IMR-90 (cell line): ENCODE measurements around the gene SLC17A9.

Experiments
- CEBPB ChIP-seq: IDR thresholded peaks from 2 replicates; pipeline ENCODE4 v1.6.1; 2012; ENCODE audit warnings: low read depth, low read length, improper control_type of control experiment
- MXI1 ChIP-seq: IDR thresholded peaks from 2 replicates; pipeline ENCODE4 v1.6.1; 2012; ENCODE audit warnings: low read depth, mild to moderate bottlenecking, low read length, moderate library complexity, borderline replicate concordance
- POLR2A ChIP-seq: IDR thresholded peaks from 2 replicates; pipeline ENCODE4 v1.6.1; 2012; ENCODE audit warnings: mild to moderate bottlenecking, low read depth, low read length
- TF ChIP-seq, protein P1 (sequence below): conservative IDR thresholded peaks from 2 replicates; pipeline ENCODE4 v1.5.1; 2012; ENCODE audit warnings: mild to moderate bottlenecking, low read depth, low read length, improper control_type of control experiment
- TF ChIP-seq, protein P2 (sequence below): fragments of 150-350 bp; IDR thresholded peaks from 2 replicates; pipeline ENCODE4 v1.6.1; 2017; ENCODE audit warnings: mild to moderate bottlenecking, antibody characterized with exemption, low read length, low read depth

DNA sequence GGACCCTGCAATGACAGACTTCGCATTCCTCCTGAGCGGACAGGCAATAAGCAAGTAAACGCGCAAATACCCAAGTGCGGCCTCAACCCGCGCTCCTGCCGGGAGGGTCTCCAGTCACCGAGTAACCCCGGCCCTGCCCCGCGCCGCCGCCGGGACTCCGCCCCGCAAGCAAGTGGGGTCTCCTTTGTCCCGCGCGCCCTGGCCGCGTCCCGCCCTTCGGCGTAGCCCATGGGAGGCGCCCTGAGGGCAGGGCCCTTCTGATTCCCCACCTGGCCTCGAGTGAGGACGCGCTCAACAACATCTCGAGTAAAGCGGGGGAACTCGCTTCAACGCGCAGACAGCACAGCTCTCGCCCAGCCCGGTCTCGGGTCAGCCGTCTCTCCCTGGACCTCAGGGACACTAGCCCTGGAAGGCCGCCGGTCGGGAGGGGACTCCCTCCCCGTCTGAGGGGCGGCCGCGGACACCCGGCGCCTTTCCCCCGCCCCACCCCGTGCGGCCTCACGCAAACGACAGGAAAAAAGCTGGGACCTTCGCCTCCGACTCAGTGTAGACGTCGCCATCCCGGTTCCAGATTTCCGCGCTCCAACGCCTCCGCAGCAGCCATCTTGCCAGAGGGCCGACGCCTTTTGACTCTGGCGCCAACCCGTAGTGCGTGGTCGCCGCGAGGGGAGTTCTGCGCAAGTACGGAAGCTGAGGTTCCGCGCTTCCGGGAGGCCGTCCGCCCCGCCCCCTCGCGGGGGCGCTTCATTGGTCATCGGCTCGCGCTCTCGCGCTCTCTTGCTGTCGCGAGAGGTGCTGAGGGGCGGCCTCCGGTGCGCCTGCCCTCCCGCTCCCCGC is 15.0 kb upstream of the SLC17A9 start:
- TF ChIP-seq, protein P1, sequence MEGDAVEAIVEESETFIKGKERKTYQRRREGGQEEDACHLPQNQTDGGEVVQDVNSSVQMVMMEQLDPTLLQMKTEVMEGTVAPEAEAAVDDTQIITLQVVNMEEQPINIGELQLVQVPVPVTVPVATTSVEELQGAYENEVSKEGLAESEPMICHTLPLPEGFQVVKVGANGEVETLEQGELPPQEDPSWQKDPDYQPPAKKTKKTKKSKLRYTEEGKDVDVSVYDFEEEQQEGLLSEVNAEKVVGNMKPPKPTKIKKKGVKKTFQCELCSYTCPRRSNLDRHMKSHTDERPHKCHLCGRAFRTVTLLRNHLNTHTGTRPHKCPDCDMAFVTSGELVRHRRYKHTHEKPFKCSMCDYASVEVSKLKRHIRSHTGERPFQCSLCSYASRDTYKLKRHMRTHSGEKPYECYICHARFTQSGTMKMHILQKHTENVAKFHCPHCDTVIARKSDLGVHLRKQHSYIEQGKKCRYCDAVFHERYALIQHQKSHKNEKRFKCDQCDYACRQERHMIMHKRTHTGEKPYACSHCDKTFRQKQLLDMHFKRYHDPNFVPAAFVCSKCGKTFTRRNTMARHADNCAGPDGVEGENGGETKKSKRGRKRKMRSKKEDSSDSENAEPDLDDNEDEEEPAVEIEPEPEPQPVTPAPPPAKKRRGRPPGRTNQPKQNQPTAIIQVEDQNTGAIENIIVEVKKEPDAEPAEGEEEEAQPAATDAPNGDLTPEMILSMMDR: no peak
- peak; percentile 78; the same call in 1 of the 2 replicates for TF ChIP-seq MXI1
- TF ChIP-seq POLR2A: peak; percentile 70
- no peak for TF ChIP-seq CEBPB
- TF ChIP-seq, protein P2, sequence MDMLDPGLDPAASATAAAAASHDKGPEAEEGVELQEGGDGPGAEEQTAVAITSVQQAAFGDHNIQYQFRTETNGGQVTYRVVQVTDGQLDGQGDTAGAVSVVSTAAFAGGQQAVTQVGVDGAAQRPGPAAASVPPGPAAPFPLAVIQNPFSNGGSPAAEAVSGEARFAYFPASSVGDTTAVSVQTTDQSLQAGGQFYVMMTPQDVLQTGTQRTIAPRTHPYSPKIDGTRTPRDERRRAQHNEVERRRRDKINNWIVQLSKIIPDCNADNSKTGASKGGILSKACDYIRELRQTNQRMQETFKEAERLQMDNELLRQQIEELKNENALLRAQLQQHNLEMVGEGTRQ: peak; percentile 19; the same call in 1 of the 2 replicates
